HG03354 (cell line): Measurements from ENCODE around the gene PANK2.
"Not testable (repeated sequence)": the region's sequence is repeated elsewhere in the genome, so short reads cannot be mapped to it uniquely, and the experiment has no call there.

Experiments
- ATAC-seq: cut with Tn5 transposase; IDR thresholded peaks from one replicate; pipeline ENCODE4 v1.9.1; 2021; ENCODE audit warnings: mild to moderate bottlenecking; ENCODE audit not compliant: unreplicated experiment, poor library complexity, severe bottlenecking

Gene PANK2

DNA sequence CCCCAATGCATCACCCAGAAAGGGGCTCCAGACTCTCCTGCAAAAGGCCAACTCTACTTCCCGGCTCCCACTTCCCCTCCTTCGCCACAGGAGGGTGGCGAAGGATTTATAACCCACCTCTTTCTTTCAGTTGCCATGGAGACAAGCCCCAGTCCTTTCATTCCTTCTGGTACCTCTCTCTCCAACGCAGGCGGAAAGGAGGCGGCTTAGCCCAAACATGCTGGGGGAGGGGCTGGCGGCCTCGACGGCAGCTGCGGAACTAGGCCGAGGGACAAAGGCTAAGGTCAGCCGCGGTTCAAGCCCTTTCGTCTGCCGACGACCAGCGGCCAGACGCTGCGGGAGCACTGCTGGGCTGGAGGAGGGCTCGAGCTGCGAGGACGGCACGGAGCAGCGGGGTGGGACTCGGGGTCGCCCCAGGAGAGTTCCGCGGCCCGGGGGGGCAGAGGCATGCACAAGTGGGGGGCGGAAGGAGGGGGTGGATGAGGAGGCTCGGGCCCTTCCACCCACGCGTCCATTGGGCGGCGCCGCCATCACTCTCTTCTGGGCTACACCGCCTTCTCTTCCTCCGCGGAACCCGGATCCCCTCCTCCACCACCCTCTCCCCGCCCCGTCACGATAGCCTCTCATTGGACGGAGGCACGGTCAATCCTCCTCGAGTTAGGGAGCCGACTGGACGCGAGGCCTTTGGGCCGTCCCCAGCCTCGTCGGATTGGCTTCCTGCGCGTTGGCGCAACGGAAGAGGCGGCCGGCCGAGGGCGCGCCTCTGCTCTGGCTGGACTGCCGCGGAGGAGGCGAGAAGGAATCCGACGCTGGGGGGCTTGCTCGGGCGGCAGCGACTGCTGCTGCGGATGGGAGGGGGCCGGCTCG is at the start of gene PANK2:
Gene PANK2 (plus strand): TSS at position 766 of the 867 bp plus-strand sequence.
- peak; percentile 96 for ATAC-seq

DNA sequence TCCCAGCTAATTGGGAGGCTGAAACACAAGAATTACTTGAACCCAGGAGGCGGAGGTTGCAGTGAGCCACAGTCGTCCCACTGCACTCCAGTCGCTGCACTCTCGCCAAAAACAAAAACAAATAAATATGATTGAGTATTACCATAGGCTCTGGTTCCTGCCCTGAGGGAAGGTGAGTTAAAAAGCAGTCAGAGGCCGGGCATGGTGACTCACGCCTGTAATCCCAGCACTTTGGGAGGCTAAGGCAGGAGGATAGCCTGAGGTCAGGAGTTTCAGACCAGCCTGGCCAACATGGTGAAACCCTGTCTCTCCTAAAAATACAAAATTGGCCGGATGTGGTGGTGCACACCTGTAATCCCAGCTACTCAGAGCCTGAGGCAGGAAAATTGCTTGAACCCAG is 49.0 kb upstream of the PANK2 start:
- not testable (repeated sequence) for ATAC-seq

DNA sequence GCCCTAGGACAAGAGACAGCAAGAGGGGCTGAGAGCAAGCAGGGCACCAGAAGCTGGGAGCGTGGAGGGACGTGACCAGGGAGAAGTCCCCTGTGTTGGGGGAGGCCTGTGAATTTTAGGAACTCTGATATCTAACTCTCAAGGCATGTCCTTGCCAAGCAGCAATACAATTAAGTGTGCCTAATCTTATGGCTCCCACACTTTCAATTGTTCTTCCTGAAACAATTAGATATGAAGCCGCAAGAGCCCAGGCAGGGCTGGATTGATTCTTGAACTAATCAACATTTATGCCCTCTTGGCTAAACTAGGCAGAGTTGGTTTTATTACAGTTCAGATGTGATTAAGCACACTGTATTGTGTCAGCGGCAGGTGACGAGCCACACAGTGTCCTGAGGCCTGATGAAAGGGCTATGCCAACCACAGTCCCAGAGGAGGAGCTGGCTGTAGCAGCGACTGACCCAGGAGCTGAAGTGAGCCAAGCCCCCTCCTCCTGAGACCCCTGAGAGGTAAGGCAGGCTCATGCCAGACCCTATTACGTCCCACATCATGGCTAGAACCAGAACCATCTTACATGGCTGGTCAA is 46.7 kb upstream of the PANK2 start:
- no peak for ATAC-seq

DNA sequence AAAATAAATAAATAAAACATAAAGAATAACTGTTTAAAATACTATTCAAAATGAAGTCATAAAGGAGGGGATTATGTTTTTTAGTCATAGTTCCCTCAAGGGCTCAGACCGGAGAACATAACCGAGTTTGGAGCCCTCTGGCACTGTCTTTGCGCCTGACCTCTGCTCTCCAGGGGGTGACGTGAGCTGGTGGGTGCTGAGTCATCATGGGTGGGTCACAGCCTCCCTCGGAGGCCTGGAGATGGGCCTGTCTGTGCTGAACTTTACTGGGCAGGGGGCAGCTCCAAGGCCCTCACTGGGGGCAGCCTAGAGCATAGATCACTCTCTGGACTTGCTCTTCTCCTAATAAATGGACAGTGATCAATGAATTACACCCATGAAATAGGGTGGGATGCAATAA is 45.7 kb upstream of the PANK2 start:
- no peak for ATAC-seq

DNA sequence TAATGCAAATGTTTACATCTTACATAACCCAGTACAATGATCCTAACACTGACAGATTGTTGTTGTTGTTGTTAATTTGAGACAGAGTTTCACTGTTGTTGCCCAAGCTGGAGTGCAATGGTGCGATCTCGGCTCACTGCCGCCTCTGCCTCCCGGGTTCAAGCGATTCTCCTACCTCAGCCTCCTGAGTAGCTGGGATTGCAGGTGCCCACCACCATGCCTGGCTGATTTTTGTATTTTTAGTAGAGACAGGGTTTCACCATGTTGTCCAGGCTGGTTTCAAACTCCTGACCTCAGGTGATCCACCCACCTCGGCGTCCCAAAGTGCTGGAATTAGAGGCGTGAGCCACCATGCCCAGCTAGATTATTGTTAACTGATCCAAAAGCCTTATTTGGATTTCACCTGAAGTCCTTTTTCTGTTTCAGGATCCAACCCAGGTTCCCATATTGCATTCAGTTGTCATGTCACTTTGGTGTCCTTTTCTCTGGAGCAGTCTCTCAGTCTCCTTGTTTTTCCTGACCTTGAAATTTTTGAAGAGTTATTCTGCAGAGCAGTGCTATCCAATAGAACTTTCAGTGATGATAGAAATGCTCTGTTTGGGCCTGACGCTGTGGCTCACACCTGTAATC is 45.1 kb upstream of the PANK2 start:
- ATAC-seq = not testable (repeated sequence)

DNA sequence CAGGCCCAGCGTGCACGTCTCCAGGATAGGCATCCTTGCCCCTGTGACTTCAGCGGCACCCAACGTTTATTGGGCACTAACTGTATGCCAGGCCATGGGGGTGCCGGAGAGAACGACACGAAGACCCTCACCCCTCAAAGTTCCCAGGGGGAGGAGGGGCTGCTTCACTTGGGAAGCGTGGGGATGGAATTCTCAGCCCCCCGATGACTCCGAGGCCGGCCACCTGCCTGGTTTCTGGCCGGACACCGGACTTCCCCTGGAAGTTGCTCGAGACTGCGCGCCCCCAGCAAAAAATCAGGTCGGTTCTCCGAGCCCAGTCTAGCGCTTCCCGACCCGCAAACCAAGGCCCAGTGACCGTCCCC is 42.8 kb upstream of the PANK2 start:
- ATAC-seq = no peak

DNA sequence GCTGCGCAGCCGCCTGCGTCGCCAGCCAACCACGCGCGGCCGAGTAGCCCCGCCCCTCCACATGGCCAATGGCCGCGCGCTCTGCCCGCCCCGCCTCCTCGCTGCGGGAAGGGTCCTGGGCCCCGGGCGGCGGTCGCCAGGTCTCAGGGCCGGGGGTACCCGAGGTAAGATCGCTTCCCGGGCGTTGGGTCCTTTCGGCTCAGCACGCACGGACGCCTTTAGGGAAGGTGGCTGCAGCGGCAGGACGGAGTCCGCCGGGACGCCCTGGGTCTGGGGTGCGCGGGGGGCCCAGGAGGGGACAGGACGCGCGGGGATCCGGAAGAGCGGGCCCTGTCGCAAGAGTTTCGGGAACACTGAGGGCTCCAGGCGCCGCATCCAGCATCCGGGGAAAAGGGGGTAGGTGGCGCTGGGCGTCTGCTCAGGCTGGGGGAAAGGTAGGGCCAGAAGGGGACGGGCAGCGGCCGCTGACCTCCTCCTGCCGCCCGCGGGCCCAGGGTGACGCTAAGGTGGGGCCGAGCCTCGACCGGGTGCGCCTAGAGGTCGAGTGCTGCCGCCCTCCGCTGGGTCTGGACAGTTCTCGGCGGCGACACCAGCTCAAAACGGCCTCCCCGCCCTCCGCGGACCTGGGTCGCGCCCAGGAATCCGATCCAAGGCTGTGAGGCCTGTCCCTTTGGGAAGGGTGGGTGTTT is 42.3 kb upstream of the PANK2 start, which contains the start of gene MAVS:
Gene MAVS (plus strand): TSS at position 95 of the 689 bp plus-strand sequence. CDS start 7,791 bp downstream, outside the sequence.
- ATAC-seq = peak; percentile 95

DNA sequence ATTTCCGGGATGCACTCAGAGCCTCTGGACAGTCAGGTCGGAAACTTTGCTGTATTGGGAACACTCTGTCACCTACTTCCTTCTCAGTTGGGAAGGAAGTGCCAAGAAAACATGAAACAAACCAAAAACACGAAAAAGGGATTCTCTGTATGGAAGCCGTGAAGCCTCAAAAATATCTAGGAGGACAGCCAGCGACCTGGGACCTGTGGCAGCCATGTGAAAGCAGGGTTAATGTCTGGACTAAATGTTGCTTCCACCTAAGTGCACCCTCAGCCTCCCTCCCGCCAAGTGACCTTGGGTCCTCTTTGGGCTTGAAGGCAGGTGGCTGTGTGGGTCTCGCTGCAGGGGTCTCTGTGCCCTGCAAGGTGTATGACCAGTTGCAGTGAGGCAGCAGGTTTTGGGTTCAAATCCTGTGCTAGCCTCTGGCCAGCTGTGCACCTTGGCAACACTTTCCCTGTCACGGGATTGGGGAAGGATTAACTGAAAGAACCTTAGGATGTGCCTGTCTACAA is 41.7 kb upstream of the PANK2 start:
- no peak for ATAC-seq

DNA sequence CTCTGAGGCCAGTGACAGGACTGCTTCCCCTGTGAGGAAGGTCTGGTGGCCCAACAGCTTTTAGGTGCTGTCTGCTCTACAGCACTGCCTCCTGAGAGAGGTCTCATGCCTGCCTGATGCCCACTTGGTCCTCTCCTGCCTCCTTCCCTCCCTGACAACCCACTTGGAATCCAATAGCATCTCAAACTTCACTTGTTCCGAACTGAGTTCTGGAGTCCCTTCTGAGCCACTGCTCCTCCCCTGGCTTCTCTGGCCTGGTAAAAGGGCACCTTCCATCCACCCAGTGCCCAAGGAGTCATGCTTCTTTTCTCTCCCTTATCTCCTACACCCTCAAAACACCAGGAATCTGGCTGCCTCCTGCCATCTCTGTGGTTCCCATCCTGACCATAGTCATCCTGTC is 40.6 kb upstream of the PANK2 start:
- ATAC-seq = no peak

DNA sequence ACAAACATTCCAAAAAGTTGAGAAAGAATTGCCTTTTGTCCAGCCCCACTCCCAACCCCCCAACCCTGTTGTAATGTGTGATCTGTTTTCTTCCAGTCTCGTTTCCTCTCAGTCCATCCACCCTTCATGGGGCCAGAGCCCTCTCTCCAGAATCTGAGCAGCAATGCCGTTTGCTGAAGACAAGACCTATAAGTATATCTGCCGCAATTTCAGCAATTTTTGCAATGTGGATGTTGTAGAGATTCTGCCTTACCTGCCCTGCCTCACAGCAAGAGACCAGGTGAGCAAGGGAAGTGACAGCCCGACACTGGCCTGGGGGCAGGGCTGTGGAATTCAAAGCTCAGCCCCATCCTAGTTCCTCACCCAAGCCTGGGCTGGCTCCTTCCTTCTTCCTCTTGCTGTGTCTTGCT is 34.7 kb upstream of the PANK2 start:
- ATAC-seq = no peak

DNA sequence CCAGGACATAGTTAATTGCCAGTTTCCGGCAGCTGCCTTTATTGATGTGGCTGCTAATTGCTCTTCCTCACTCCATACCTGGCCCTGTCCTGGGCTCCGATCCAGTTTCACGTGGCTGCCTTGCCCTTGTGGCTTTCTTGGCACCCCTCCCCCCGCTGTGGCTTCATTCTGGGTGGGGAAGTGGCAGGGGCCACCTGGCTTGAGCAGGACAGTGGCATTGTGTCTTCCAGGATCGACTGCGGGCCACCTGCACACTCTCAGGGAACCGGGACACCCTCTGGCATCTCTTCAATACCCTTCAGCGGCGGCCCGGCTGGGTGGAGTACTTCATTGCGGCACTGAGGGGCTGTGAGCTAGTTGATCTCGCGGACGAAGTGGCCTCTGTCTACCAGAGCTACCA is 31.8 kb upstream of the PANK2 start:
- no peak for ATAC-seq

DNA sequence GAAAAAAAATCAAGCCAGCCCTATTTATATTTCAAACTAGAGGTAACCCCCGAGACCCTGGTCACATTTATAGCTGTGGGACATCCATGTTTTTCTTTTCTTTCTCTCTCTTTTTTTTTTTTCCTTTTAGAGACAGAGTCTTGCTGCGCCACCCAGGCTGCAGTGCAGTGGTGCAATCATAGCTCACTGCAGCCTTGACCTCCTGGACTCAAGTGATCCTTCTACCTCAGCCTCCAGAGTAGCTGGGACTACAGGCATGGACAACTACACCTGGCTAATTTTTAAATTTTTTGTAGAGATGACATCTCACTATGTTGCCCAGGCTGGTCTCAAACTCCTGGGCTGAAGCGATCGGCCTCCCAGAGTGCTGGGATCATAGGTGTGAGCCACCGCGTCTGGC is 30.5 kb upstream of the PANK2 start:
- no peak for ATAC-seq

DNA sequence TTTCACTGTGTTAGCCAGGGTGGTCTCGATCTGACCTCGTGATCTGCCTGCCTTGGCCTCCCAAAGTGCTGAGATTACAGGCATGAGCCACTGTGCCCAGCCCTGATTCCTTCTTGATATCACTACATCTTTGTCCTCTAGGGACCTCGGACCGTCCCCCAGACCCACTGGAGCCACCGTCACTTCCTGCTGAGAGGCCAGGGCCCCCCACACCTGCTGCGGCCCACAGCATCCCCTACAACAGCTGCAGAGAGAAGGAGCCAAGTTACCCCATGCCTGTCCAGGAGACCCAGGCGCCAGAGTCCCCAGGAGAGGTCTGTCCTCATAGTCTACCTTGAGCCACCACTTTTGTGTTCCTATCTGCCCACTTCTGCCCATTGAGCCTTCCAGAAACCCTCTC is 28.0 kb upstream of the PANK2 start:
- ATAC-seq = no peak

DNA sequence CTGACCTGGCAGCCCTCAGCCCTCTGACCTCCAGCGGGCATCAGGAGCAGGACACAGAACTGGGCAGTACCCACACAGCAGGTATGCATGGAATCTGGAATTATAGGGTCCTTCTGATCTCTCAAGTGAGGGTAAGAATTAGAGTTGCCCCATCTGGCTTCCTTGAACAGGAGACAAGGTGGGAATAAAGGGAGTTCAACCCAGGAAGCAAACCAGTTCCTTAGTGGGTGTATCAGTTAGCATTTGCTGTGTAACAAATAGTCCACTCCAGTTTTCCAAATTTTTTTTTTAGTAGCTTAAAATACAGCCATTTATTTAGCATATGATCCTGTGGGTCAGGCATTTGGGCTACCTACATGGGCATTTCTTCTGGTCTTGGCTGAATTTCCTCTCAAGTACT is 26.9 kb upstream of the PANK2 start:
- ATAC-seq = no peak

DNA sequence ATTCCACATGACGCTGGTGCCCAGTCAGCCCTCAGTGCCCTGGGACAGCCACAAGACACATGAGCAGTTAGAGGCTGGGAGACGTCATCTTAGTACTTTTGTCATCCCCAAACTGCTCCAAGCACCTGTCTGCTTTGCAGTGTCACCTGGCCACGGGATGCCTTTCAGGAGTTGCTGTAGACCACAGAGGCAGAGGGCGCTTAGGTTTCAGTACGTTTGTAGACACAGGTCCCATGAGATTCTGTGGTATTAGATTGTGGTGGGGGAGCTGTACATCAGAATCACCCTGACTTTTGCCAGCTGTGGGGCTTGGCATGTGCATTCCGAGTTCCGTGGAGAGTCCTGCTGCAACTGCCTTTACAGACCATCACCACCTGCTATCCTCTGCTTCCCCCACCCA is 25.9 kb upstream of the PANK2 start:
- peak; percentile 60 for ATAC-seq

DNA sequence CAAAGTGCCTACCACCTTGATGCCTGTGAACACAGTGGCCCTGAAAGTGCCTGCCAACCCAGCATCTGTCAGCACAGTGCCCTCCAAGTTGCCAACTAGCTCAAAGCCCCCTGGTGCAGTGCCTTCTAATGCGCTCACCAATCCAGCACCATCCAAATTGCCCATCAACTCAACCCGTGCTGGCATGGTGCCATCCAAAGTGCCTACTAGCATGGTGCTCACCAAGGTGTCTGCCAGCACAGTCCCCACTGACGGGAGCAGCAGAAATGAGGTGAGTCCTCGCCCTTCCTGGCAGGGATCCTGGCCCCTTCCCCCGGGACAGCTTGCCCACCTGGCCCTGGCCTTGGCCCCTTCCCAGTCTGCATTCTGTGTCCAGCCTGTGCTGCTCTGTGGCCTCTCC is 24.7 kb upstream of the PANK2 start:
- no peak for ATAC-seq

DNA sequence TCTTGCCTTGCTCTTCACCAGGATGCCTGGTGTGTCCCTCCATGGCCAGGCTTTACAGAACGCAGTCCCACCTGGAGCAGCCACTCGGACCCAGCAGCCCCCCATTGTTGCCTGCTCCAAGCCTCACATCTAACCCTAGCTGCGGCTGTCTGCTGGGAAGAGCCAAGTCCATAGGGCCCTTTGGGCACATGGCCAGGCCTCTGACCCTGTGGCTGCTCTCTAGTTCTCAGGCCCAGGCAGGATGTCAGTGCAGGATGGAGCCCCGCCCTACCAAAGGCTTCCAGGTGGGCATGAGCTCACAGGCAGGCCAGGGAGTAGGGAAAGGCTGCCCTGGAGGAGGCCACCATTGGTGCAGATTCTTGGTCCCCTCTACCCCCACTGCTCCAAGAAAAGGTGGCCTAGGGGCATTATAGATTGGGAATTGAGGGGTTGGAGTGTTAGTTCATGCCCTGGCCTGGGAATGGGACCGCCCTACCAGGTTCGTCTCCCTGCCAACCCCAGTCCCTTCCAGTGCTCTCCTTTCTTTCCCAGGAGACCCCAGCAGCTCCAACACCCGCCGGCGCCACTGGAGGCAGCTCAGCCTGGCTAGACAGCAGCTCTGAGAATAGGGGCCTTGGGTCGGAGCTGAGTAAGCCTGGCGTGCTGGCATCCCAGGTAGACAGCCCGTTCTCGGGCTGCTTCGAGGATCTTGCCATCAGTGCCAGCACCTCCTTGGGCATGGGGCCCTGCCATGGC is 23.9 kb upstream of the PANK2 start:
- ATAC-seq = no peak

DNA sequence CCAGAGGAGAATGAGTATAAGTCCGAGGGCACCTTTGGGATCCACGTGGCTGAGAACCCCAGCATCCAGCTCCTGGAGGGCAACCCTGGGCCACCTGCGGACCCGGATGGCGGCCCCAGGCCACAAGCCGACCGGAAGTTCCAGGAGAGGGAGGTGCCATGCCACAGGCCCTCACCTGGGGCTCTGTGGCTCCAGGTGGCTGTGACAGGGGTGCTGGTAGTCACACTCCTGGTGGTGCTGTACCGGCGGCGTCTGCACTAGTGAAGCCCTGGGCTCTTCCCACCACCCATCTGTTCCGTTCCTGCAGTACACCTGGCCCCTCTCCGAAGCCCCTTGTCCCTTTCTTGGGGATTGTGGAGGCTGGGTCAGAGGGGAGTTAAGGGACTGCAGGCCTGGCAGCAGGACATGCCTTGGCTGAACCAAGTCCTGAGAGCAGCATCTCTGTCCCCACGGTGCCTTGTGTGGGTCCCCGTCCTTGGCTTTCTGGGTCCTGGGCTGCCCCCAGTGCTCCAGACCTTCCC is 23.2 kb upstream of the PANK2 start:
- no peak for ATAC-seq

DNA sequence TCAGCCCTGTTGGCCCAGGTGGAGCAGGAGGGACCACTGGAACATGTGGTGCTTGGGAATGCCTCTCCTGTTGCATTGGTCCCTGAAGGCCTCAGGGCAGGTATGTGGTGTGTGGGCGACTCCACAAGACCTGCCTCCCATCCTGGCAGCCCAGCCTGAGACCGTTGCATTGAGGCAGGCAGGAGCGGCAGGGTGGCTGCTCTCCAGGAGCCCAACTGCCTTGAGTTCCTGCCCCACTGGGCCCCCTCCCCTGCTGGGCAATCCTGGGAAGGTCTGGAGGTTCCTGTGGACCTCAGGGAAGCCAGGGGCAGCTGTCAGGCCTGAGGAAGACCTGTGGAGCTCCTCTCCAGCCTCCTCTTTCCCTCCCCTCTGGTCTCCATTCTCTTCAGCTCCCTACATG is 22.7 kb upstream of the PANK2 start:
- ATAC-seq = no peak
